SK-N-SH treated with all-trans-retinoic acid at 6 μM for 48 hours (cell line): ENCODE results near the gene NUP214.

Experiments
- ATAC-seq: fragments of 200-7000 bp; cut with Tn5 transposase; 3 replicates; pipeline ENCODE4 v1.9.1; 2020; ENCODE audit warnings: mild to moderate bottlenecking, moderate library complexity
- ARNTL ChIP-seq: fragments of 450-650 bp; formaldehyde crosslinking; IDR thresholded peaks from 2 replicates; pipeline ENCODE4 v1.5.0; 2020; ENCODE audit warnings: low read depth, mild to moderate bottlenecking, moderate library complexity, borderline replicate concordance
- BACH2 ChIP-seq: fragments of 250-450 bp; sonication (Bioruptor Pico); IDR thresholded peaks from 2 replicates; pipeline ENCODE4 v1.9.0; 2021; ENCODE audit warnings: mild to moderate bottlenecking, borderline replicate concordance
- CSDC2 ChIP-seq: fragments of 250-450 bp; sonication (Bioruptor Pico); IDR thresholded peaks from 2 replicates; pipeline ENCODE4 v1.5.0; 2020; ENCODE audit warnings: mild to moderate bottlenecking, moderate library complexity
- ESRRG ChIP-seq: fragments of 250-450 bp; sonication (Bioruptor Pico); IDR thresholded peaks from 2 replicates; pipeline ENCODE4 v1.6.1; 2021; ENCODE audit warnings: mild to moderate bottlenecking
- GLIS3 ChIP-seq: fragments of 250-450 bp; sonication (Bioruptor Pico); IDR thresholded peaks from 2 replicates; pipeline ENCODE4 v1.5.0; 2020; ENCODE audit warnings: mild to moderate bottlenecking, moderate library complexity
- ISL1 ChIP-seq: fragments of 250-450 bp; sonication (Bioruptor Pico); IDR thresholded peaks from 2 replicates; pipeline ENCODE4 v2.1.2; 2022; ENCODE audit warnings: mild to moderate bottlenecking, moderate library complexity
- OSR1 ChIP-seq: fragments of 250-450 bp; sonication (Bioruptor Pico); IDR thresholded peaks from 2 replicates; pipeline ENCODE4 v1.8.0; 2022; ENCODE audit warnings: moderate library complexity, mild to moderate bottlenecking, inconsistent platforms
- PPARA ChIP-seq: fragments of 250-450 bp; sonication (Bioruptor Pico); IDR thresholded peaks from 2 replicates; pipeline ENCODE4 v1.5.0; 2020; ENCODE audit warnings: mild to moderate bottlenecking, borderline replicate concordance
- RARB ChIP-seq: fragments of 250-450 bp; sonication (Bioruptor Pico); IDR thresholded peaks from 2 replicates; pipeline ENCODE4 v1.8.0; 2021; ENCODE audit warnings: mild to moderate bottlenecking, moderate library complexity
- SNAI2 ChIP-seq: fragments of 250-450 bp; sonication (Bioruptor Pico); IDR thresholded peaks from 2 replicates; pipeline ENCODE4 v1.5.0; 2020; ENCODE audit warnings: mild to moderate bottlenecking, moderate library complexity
- TCF4 ChIP-seq: fragments of 250-450 bp; sonication (Bioruptor Pico); IDR thresholded peaks from 2 replicates; pipeline ENCODE4 v1.8.0; 2021; ENCODE audit warnings: mild to moderate bottlenecking, moderate library complexity, borderline replicate concordance
- ZC3H10 ChIP-seq: fragments of 250-450 bp; sonication (Bioruptor Pico); IDR thresholded peaks from 2 replicates; pipeline ENCODE4 v1.5.1; 2021; ENCODE audit warnings: mild to moderate bottlenecking, moderate library complexity
- ZFP3 ChIP-seq: fragments of 250-450 bp; sonication (Bioruptor Pico); IDR thresholded peaks from 2 replicates; pipeline ENCODE4 v1.5.0; 2020; ENCODE audit warnings: mild to moderate bottlenecking, moderate library complexity
- ZFP30 ChIP-seq: fragments of 450-650 bp; formaldehyde crosslinking; IDR thresholded peaks from 2 replicates; pipeline ENCODE4 v1.5.0; 2022; ENCODE audit warnings: mild to moderate bottlenecking, moderate library complexity
- ZNF565 ChIP-seq: fragments of 450-650 bp; formaldehyde crosslinking; conservative IDR thresholded peaks from 2 replicates; pipeline ENCODE4 v1.5.0; 2020; ENCODE audit warnings: low read depth, mild to moderate bottlenecking, moderate library complexity
- ZNF70 ChIP-seq: fragments of 450-650 bp; formaldehyde crosslinking; IDR thresholded peaks from 2 replicates; pipeline ENCODE4 v1.5.0; 2020; ENCODE audit warnings: mild to moderate bottlenecking, moderate library complexity
- ZNF8 ChIP-seq: fragments of 450-650 bp; formaldehyde crosslinking; IDR thresholded peaks from 2 replicates; pipeline ENCODE4 v1.5.0; 2020; ENCODE audit warnings: mild to moderate bottlenecking, moderate library complexity
- TF ChIP-seq, protein P1 (sequence below): fragments of 250-450 bp; sonication (Bioruptor Pico); IDR thresholded peaks from 2 replicates; pipeline ENCODE4 v1.5.1; 2021; ENCODE audit warnings: mild to moderate bottlenecking, moderate library complexity
- TF ChIP-seq, protein P2 (sequence below): fragments of 250-450 bp; sonication (Bioruptor Pico); IDR thresholded peaks from 2 replicates; pipeline ENCODE4 v1.5.0; 2020; ENCODE audit warnings: mild to moderate bottlenecking, moderate library complexity
- TF ChIP-seq, protein P3 (sequence below): fragments of 250-450 bp; sonication (Bioruptor Pico); IDR thresholded peaks from 2 replicates; pipeline ENCODE4 v1.8.0; 2021; ENCODE audit warnings: low read depth, mild to moderate bottlenecking, moderate library complexity, borderline replicate concordance
- TF ChIP-seq, protein P4 (sequence below): fragments of 250-450 bp; sonication (Bioruptor Pico); IDR thresholded peaks from 2 replicates; pipeline ENCODE4 v1.8.0; 2020; ENCODE audit warnings: mild to moderate bottlenecking, moderate library complexity, borderline replicate concordance

Gene NUP214

DNA sequence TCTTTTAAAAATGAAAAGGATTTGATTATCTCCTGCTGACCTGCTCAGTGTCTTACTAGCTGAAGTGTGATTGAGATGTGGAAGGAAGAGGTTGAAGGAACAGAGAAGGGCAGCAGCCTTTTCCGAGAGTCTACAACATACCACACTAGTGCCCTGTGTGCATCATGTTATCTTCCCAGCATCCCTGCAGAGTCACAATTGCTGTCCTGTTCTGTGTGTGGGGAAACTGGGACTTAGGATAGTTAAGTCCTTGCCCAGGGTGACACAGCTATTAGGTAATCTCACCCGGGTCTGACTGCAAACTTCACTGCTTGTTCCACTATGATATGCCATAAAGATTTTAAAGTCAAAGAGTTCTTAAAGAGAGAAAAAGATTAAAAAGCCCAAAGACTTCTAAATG lies 95.1 kb downstream of the NUP214 start:
- TF ChIP-seq, protein P1, sequence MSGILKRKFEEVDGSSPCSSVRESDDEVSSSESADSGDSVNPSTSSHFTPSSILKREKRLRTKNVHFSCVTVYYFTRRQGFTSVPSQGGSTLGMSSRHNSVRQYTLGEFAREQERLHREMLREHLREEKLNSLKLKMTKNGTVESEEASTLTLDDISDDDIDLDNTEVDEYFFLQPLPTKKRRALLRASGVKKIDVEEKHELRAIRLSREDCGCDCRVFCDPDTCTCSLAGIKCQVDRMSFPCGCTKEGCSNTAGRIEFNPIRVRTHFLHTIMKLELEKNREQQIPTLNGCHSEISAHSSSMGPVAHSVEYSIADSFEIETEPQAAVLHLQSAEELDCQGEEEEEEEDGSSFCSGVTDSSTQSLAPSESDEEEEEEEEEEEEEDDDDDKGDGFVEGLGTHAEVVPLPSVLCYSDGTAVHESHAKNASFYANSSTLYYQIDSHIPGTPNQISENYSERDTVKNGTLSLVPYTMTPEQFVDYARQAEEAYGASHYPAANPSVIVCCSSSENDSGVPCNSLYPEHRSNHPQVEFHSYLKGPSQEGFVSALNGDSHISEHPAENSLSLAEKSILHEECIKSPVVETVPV: no peak
- no peak for TF ChIP-seq GLIS3
- no peak for TF ChIP-seq RARB (CRISPR knock-in tag)
- TF ChIP-seq, protein P2, sequence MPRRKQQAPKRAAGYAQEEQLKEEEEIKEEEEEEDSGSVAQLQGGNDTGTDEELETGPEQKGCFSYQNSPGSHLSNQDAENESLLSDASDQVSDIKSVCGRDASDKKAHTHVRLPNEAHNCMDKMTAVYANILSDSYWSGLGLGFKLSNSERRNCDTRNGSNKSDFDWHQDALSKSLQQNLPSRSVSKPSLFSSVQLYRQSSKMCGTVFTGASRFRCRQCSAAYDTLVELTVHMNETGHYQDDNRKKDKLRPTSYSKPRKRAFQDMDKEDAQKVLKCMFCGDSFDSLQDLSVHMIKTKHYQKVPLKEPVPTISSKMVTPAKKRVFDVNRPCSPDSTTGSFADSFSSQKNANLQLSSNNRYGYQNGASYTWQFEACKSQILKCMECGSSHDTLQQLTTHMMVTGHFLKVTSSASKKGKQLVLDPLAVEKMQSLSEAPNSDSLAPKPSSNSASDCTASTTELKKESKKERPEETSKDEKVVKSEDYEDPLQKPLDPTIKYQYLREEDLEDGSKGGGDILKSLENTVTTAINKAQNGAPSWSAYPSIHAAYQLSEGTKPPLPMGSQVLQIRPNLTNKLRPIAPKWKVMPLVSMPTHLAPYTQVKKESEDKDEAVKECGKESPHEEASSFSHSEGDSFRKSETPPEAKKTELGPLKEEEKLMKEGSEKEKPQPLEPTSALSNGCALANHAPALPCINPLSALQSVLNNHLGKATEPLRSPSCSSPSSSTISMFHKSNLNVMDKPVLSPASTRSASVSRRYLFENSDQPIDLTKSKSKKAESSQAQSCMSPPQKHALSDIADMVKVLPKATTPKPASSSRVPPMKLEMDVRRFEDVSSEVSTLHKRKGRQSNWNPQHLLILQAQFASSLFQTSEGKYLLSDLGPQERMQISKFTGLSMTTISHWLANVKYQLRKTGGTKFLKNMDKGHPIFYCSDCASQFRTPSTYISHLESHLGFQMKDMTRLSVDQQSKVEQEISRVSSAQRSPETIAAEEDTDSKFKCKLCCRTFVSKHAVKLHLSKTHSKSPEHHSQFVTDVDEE (CRISPR knock-in tag): no peak
- TF ChIP-seq, protein P3, sequence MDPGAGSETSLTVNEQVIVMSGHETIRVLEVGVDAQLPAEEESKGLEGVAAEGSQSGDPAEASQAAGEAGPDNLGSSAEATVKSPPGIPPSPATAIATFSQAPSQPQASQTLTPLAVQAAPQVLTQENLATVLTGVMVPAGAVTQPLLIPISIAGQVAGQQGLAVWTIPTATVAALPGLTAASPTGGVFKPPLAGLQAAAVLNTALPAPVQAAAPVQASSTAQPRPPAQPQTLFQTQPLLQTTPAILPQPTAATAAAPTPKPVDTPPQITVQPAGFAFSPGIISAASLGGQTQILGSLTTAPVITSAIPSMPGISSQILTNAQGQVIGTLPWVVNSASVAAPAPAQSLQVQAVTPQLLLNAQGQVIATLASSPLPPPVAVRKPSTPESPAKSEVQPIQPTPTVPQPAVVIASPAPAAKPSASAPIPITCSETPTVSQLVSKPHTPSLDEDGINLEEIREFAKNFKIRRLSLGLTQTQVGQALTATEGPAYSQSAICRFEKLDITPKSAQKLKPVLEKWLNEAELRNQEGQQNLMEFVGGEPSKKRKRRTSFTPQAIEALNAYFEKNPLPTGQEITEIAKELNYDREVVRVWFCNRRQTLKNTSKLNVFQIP: no peak
- TF ChIP-seq TCF4 (CRISPR knock-in tag): no peak
- no peak for TF ChIP-seq SNAI2 (CRISPR knock-in tag)
- no peak for TF ChIP-seq ESRRG (CRISPR knock-in tag)
- TF ChIP-seq ZFP30: no peak
- no peak for TF ChIP-seq OSR1 (CRISPR knock-in tag)
- no peak for TF ChIP-seq ZC3H10 (CRISPR knock-in tag)
- no peak for TF ChIP-seq ISL1
- TF ChIP-seq ARNTL (CRISPR knock-in tag): no peak
- no peak for TF ChIP-seq ZFP3
- TF ChIP-seq CSDC2 (CRISPR knock-in tag): no peak
- no peak for TF ChIP-seq ZNF8 (CRISPR knock-in tag)
- no peak for TF ChIP-seq BACH2 (CRISPR knock-in tag)
- ATAC-seq: no peak

DNA sequence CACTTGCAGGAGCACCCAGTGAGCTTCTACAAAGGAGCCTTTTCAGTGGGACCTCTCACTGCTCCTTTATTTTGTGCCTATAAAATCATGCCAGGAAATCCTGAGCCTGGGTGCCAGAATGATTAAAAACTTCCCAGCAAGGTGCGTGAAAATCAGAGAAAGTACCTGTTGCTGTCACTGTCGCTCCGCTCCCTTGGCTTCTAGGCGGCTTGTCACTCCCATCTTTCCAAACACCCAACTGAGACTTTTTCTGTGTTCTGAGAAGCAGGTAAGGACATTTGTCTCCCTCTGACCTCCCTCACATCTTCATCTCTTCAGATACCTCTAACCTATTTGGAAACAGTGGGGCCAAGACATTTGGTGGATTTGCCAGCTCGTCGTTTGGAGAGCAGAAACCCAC lies 97.1 kb downstream of the NUP214 start:
- no peak for ATAC-seq

DNA sequence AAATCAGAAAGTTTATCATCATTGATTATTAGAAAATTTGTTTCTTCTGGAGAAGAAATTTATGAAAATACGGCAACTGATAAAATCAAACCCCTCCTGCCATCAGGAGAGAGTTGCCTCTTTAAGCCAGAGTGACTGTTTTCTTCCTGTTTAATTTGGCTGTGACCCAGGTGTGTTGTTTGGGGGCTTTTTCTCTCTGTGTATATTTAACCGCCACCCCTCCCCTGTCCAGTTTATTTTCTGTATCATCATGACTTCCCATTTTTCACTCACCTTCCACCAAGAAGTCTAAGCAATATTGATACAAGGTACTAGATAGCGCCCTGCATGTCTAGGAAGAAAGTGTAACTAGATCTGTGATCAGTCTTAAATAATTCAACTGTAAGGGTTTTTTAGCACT lies 100.8 kb downstream of the NUP214 start:
- ATAC-seq: no peak
- TF ChIP-seq ZNF70 (CRISPR knock-in tag): no peak
- TF ChIP-seq, protein P2 (CRISPR knock-in tag): no peak
- TF ChIP-seq, protein P1: no peak
- TF ChIP-seq OSR1 (CRISPR knock-in tag): no peak
- TF ChIP-seq ESRRG (CRISPR knock-in tag): no peak
- TF ChIP-seq ZNF565 (CRISPR knock-in tag): no peak

More for the DNA sequence above, 97.1 kb downstream of the NUP214 start:
- TF ChIP-seq, protein P3: no peak
- TF ChIP-seq OSR1 (CRISPR knock-in tag) (no peak), CSDC2 (CRISPR knock-in tag) (no peak), PPARA (CRISPR knock-in tag) (no peak), ZFP30 (no peak), ZNF70 (CRISPR knock-in tag) (no peak), SNAI2 (CRISPR knock-in tag) (no peak), ZNF565 (CRISPR knock-in tag) (no peak), GLIS3 (no peak), ZFP3 (no peak), ESRRG (CRISPR knock-in tag) (no peak), TCF4 (CRISPR knock-in tag) (no peak)
- TF ChIP-seq, protein P4, sequence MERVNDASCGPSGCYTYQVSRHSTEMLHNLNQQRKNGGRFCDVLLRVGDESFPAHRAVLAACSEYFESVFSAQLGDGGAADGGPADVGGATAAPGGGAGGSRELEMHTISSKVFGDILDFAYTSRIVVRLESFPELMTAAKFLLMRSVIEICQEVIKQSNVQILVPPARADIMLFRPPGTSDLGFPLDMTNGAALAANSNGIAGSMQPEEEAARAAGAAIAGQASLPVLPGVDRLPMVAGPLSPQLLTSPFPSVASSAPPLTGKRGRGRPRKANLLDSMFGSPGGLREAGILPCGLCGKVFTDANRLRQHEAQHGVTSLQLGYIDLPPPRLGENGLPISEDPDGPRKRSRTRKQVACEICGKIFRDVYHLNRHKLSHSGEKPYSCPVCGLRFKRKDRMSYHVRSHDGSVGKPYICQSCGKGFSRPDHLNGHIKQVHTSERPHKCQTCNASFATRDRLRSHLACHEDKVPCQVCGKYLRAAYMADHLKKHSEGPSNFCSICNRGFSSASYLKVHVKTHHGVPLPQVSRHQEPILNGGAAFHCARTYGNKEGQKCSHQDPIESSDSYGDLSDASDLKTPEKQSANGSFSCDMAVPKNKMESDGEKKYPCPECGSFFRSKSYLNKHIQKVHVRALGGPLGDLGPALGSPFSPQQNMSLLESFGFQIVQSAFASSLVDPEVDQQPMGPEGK (CRISPR knock-in tag): no peak
